ENCODE data around the gene CYSRT1.
A peak's percentile ranks its signal among the peaks of the same experiment; 100 is the strongest.

Gene CYSRT1

DNA sequence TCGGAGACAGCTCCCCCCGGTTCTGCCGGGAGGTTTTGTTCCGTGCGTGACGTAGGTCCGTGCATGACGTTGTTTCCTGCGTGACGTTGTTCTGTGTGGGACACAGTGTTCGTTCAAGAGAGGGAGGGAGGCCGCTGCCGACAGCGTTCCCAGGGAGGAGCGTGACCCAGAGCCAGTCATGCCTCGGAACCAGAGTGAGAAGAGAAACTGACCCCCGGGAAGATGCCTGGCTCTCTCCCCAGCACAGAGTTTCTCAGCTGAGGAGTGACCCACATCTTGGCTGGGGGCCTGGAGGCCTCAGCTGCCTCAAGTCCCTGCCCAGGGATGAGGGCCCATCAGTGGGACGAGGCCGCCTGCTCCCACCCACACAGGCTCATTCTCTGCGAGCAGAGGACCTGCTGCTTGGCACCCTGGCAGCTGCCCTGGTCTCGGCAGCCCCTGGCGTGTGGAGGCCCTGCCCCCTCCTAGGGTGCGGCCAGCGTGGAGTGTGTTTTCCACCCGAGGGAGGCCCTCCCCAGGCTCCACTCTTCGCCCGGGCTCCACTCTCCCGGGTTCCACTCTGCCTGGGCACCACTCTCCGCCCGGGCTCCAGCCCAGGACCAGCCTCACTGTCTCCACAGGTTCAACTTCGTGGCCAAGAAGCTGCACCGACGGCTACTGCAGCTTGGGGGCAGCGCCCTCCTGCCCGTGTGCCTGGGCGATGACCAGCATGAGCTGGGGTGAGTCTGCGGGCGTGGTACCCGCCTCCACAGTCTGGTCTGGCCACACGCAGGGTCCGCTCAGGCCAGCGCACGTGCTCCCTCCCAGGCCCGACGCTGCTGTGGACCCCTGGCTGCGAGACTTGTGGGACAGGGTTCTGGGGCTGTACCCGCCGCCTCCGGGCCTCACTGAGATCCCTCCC is 11.6 kb upstream of the CYSRT1 start:
- DNase-seq, result no peak

GRCh38 chr9:137214620-137215019 is 10.4 kb upstream of the CYSRT1 start:
- DNase-seq, result no peak

- no peak for DNase-seq
Observed at GRCh38 chr9:137215196-137215986, 9.6 kb upstream of the CYSRT1 start.

- no peak for DNase-seq
Observed at GRCh38 chr9:137216188-137216965, 8.6 kb upstream of the CYSRT1 start.

DNA sequence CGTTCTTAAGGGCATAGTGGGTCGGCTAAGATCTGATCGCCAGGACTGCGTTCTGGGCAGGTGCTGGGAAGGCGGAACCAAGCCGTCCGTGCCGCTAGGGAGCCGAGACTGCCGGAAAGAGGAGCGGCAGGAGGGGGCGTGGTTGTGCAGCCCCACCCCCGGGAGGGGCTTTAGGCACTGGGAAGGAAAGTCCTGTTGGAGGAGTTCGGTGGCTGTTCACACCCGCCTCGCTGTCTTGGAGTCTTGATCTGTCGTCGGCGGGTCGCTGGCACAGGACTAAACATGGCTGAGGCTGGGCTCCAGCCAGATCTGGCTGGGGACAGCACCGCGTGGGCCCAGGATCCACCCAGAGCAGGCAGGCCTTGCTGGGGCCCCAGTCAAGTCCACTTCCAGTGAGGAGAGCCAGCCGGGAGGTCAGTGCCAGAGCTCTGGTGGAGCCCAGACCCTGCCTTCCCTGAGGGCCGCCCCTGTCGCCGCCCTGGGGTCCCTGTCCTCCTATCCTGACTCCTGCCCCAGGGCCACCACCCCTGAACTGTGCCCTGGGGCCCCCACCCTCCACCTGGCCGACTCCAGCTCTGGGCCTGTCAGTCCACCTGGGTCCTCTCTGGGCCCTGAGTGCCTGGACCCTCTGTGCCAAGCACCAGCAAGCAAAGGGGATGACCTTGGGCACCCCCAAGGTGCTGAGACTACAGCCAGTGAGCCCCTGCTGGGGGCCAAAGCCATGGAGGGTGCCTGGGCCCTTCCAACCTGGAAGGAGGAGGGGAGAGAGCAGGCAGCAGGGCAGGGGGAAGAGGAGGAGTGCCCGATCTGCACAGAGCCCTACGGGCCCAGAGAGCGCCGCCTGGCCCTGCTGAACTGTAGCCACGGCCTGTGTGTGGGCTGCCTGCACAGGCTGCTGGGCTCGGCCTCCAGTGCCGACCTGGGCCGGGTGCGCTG is 7.4 kb upstream of the CYSRT1 start:
- DNase-seq, result no peak

DNA sequence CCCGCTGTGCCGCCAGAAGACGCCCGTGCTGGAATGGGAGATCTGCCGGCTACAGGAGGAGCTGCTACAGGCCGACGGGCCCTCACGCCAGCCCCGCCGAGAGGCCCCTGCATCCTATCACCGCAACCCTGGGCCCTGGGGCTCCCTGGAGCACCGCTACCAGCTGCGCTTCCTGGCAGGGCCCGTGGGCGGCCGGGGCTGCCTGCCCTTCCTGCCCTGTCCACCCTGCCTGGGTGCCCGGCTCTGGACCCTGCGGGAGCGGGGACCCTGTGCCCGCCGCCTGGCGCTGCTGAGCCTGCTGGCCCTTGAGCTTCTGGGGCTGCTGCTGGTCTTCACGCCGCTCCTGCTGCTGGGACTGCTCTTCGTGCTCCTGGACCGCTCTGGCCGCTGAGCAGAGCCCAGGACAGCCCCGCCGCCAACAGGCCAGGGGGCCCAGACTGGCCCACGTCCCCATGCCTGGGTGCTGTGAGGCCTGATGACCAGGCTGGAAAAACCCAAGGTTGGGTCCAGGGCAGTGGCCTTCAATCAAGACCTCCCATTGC is 6.7 kb upstream of the CYSRT1 start:
- DNase-seq, result no peak

- no peak for DNase-seq
Observed at GRCh38 chr9:137218754-137219271, 6.2 kb upstream of the CYSRT1 start.

GRCh38 chr9:137219757-137220316 is 5.1 kb upstream of the CYSRT1 start:
- no peak for DNase-seq

DNA sequence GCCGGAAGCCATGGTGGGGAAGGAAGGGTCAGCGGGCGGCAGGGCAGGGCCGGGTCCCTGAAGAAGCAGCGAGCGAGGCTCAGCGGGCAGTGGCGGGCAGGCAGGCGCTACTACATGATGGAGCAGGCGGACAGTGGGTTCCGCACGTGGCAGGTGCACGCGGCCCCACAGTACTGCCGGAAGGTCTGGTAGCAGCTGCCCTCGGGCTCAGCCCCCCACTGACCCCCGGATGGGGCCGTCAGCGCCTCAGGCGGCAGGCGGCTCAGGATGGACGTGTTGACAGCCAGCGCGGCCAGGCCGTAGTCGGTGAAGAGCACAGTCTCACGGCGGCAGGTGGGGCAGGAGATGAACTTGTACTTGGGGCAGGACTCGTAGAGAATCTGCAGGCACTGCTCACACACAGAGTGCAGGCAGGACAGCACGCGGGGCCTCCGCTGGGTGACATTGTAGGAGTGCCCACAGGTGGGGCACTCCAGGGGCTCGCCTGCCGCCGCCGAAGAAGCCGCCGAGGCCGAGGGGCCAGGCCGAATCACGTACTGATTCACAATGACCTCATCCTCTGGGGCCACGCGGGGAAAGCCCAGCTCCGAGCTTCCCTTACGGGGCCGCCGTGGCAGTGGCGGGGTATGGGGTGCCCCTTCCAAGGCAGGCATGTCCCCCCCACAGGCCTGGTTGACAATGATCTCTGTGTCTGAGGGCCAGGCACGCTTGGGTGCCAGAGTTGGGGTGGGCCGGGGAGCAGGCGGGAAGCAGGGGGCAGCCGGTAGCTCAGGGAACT is 4.5 kb upstream of the CYSRT1 start:
- DNase-seq, result no peak

- no peak for DNase-seq
Observed at GRCh38 chr9:137221095-137221505, 3.9 kb upstream of the CYSRT1 start.

DNA sequence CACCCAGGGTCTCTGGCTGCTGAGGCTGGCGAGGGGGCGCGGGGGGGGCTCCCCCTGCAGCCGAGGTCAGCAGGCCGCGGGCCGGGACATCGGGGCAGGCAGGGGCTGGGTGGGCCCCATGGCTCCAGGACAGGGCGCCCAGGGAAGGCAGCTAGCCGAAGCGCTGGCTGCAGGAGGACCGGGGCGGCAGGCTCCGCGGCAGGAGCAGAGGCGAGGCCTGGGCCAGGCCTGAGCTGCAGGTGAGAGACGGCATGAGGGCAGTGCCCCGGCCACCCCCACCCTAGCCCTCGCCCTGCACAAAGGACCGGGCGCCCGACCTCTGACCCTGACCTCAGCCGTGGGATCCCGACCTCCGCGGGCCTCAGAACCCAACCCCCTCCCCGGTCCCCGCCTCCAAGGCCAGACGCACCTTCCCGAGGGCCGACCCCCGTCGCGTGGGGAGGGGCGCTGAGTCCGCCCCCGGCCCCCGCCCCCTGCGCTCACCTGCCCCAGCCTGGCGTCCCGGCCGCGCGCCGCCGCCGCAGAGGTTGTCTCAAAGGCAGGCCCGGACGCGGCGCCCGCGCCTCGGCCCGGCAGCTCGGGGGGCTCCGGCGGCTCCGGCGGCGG is 3.4 kb upstream of the CYSRT1 start:
- DNase-seq, result peak; percentile 48

DNA sequence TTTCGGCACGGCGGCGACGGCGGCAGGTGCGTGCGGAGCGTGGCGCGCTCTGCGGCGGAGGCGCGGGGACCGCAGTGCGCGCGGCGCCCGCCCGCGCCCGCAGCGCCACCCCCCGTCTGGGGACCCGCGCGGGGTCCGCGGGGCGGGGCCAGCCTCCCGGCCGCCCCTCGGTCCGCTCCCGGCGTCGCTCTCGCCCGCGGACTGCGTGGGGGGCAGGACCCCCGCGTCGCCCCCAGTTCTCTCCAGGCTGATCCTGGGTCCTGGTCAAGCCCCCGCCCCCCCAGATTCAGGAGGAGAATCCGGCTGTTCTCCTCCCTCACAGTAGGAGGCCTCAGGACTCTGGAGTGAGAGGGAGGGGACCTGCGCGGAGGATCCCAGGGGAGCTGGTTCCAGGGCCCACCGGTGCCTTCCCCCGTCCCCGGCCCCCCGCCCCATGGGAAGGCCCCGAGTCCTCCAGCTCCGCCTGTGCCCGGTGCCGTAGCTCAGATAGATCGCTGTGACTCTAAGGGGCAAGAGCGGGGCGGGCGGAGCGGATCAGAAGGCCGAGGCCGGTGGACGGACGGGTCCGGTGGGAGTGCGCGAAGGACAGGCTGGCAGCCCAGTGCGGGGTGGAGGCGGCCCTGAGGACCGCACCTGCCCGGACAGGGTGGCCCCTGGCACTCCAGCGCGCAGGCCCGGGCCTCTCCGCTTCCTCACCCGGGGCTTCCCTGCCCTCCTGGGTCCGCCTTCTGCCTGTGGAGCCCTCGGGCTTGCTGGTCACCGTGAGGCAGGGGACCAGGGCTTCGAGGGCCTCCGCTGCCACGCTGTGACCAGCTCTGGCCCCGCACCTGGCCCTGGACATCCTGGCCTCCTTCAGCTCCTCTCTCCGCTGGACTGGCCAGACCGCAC is 2.5 kb upstream of the CYSRT1 start, which contains the start of gene RNF208:
TSS of gene RNF208 (minus strand) at position 51 of the 888 bp plus-strand sequence. CDS start 1,028 bp downstream, outside the sequence.
- DNase-seq, result peak; percentile 44

- DNase-seq, result peak; percentile 99
Observed at GRCh38 chr9:137223078-137223970, 1.6 kb upstream of the CYSRT1 start.

GRCh38 chr9:137225699-137226331 is 841 bp downstream of the CYSRT1 start:
- no peak for DNase-seq

DNA sequence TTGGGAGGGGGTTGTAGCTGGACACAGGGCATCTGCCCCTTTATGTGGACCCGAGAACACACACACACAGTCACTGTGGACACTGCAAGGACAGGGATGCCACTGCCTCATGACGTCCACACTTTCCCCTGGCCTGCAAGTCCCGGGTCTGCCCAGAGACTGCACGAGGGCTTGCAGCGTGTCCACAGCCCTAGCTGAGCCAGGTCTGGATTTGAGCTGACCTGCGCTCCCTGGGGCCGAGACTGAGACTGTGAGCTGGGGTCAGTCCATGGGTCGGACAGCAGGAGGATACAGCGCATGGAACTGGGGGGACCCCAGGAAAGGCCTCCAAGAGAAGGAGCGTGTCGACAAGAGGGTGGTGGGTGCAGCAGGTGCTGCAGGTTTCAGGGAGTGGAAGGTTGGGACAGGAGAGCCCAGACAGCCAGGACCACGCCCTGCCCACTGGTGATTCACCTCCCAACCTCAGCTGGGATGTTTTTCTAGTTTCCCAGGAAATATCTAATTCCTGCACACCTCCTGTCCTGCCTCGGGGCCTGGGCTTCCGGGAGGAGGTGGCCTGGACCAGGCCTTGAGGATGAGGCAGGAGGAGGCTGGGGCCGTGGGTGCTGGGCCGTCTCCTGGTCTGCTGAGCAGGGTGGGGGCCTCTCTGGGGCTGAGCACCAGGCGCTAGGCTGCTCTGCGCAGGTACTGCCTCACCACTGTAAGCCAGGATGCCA is 1.5 kb downstream of the CYSRT1 start:
- no peak for DNase-seq
